Measurements from ENCODE around the gene FH. TPM values are rescaled to one million over a fixed set of nuclear protein-coding genes. Genes with fewer than 3 reads are reported as not detected.

Gene FH
- total RNA-seq, 1 experiment from 2014 or later, result 108 TPM

- no TSS peak for BruUV-seq (replicated peaks)
- Mint-ChIP-seq H3K36me3 (ENCODE audit: insufficient read depth, unreplicated experiment) (peaks cover 6% of the 10 kb centered on the region), H3K4me1 (ENCODE audit: low read depth, unreplicated experiment) (peaks cover 13% of the 10 kb centered on the region), H3K9me3 (ENCODE audit: unreplicated experiment) (no peaks in the 10 kb centered on the region), H3K27me3 (ENCODE audit: insufficient read depth, unreplicated experiment) (peaks cover 13% of the 10 kb centered on the region), H3K27ac (ENCODE audit: unreplicated experiment) (peak within 1 kb of the TSS; percentile 31), H3K4me3 (ENCODE audit: unreplicated experiment) (peak within 1 kb of the TSS; percentile 86)
- intact Hi-C loops (cut with micrococcal nuclease; ENCODE audit: unreplicated experiment), result no loop called here
- ChIA-PET POLR2A (no interaction called here), CTCF (no interaction called here)
- no peak for TF ChIP-seq CTCF (IDR thresholded peaks at IDR 0.05; ENCODE audit: insufficient read depth in 1 of 2, low read depth in 1 of 2, low read length in 1 of 2, severe bottlenecking in 1 of 2, unreplicated experiment in 1 of 2)
- DNase-seq, result peak in 1 of 2 experiments; percentile 1
- Histone ChIP-seq H3K4me3 (ENCODE audit: low read depth, low read length) (peak within 1 kb of the TSS; percentile 41), H3K36me3 (ENCODE audit: control insufficient read depth, insufficient read depth, low read length) (no peaks in the 10 kb centered on the region), H3K27me3 (replicated peaks; ENCODE audit: control insufficient read depth, insufficient read depth, low read length) (no peaks in the 10 kb centered on the region), H3K9me3 (no peaks in the 10 kb centered on the region), H3K4me1 (no peaks in the 10 kb centered on the region)
Observed at GRCh38 chr1:241532162-241532531, 12.6 kb upstream of the FH start, which contains the start of gene KMO. TSS of gene KMO (plus strand) at chr1:241532378. CDS start at chr1:241532445, 67 bp downstream.

- Histone ChIP-seq H3K9me3 (no peaks in the 10 kb centered on the region), H3K27me3 (replicated peaks; ENCODE audit: control insufficient read depth, insufficient read depth, low read length) (no peaks in the 10 kb centered on the region), H3K4me1 (no peaks in the 10 kb centered on the region), H3K4me3 (ENCODE audit: low read depth, low read length) (peak overlapping the region; percentile 41), H3K36me3 (ENCODE audit: control insufficient read depth, insufficient read depth, low read length) (no peaks in the 10 kb centered on the region)
- peak in 1 of 2 experiments; percentile 36 for DNase-seq
- intact Hi-C loops (cut with micrococcal nuclease; ENCODE audit: unreplicated experiment), result loop anchor here (1.0 kb wide), 4 partner anchors 80 to 486 kb away; no protein-coding TSS in a partner anchor
- POLR2A ChIA-PET, result no interaction called here
- H3K4me3 Mint-ChIP-seq (ENCODE audit: unreplicated experiment), result peak overlapping the region; percentile 86
- peak overlapping the region; percentile 31 for H3K27ac Mint-ChIP-seq (ENCODE audit: unreplicated experiment)
- H3K4me1 Mint-ChIP-seq (ENCODE audit: low read depth, unreplicated experiment), result peaks cover 13% of the 10 kb centered on the region
- BruUV-seq (replicated peaks), result no TSS peak
- CTCF ChIA-PET, result no interaction called here
- no peaks in the 10 kb centered on the region for H3K9me3 Mint-ChIP-seq (ENCODE audit: unreplicated experiment)
- TF ChIP-seq CTCF (IDR thresholded peaks at IDR 0.05; ENCODE audit: insufficient read depth in 1 of 2, low read depth in 1 of 2, low read length in 1 of 2, severe bottlenecking in 1 of 2, unreplicated experiment in 1 of 2), result peak; percentile 26 to 49
- H3K36me3 Mint-ChIP-seq (ENCODE audit: insufficient read depth, unreplicated experiment), result peaks cover 6% of the 10 kb centered on the region
- peaks cover 13% of the 10 kb centered on the region for H3K27me3 Mint-ChIP-seq (ENCODE audit: insufficient read depth, unreplicated experiment)
Observed at GRCh38 chr1:241531195-241532161, 11.9 kb upstream of the FH start.

- CTCF ChIA-PET, result no interaction called here
- H3K4me1 ChIP-seq, result no peaks in the 10 kb centered on the region
- DNase-seq, result no peak
- H3K4me3 ChIP-seq (ENCODE audit: low read depth, low read length), result no peak overlapping the region
- H3K4me3 Mint-ChIP-seq (ENCODE audit: unreplicated experiment), result no peak overlapping the region
- H3K4me1 Mint-ChIP-seq (ENCODE audit: low read depth, unreplicated experiment), result peaks cover 13% of the 10 kb centered on the region
- POLR2A ChIA-PET, result no interaction called here
- intact Hi-C loops (cut with micrococcal nuclease; ENCODE audit: unreplicated experiment), result no loop called here
- H3K27me3 ChIP-seq (replicated peaks; ENCODE audit: control insufficient read depth, insufficient read depth, low read length), result no peaks in the 10 kb centered on the region
- no peak for TF ChIP-seq CTCF (IDR thresholded peaks at IDR 0.05; ENCODE audit: insufficient read depth in 1 of 2, low read depth in 1 of 2, low read length in 1 of 2, severe bottlenecking in 1 of 2, unreplicated experiment in 1 of 2)
- H3K36me3 Mint-ChIP-seq (ENCODE audit: insufficient read depth, unreplicated experiment), result peaks cover 6% of the 10 kb centered on the region
- no TSS peak for BruUV-seq (replicated peaks)
- no peak overlapping the region for H3K27ac Mint-ChIP-seq (ENCODE audit: unreplicated experiment)
- H3K27me3 Mint-ChIP-seq (ENCODE audit: insufficient read depth, unreplicated experiment), result peaks cover 23% of the 10 kb centered on the region
- no peaks in the 10 kb centered on the region for H3K36me3 ChIP-seq (ENCODE audit: control insufficient read depth, insufficient read depth, low read length)
- H3K9me3 Mint-ChIP-seq (ENCODE audit: unreplicated experiment), result no peaks in the 10 kb centered on the region
- H3K9me3 ChIP-seq, result no peaks in the 10 kb centered on the region
Observed at GRCh38 chr1:241527146-241527545, 7.6 kb upstream of the FH start.

All from Caco-2 (cell line).